Nephron (organoid): ENCODE results near the gene NSFL1C.

Source experiments
- H3K27ac Mint-ChIP-seq, 3 experiments: 2 replicates each; pipeline ENCODE4 v1.8.0; 2020; ENCODE audit warnings: mixed read lengths in 3 of 3, mild to moderate bottlenecking in 2 of 3, moderate library complexity in 1 of 3
- H3K27me3 Mint-ChIP-seq: 2 replicates; pipeline ENCODE4 v1.8.0; 2021; ENCODE audit warnings: low read depth, mild to moderate bottlenecking, moderate library complexity, mixed read lengths
- H3K36me3 Mint-ChIP-seq: 2 replicates; pipeline ENCODE4 v1.8.0; 2020; ENCODE audit warnings: low read depth, mixed read lengths
- H3K4me1 Mint-ChIP-seq: 2 replicates; pipeline ENCODE4 v1.8.0; 2020; ENCODE audit warnings: mixed read lengths
- H3K4me3 Mint-ChIP-seq, 3 experiments: 2 replicates each; pipeline ENCODE4 v1.8.0; 2020; ENCODE audit warnings: mild to moderate bottlenecking in 3 of 3, mixed read lengths in 3 of 3, moderate library complexity in 2 of 3
- H3K9me3 Mint-ChIP-seq: 2 replicates; pipeline ENCODE4 v1.8.0; 2020; ENCODE audit warnings: mixed read lengths
- CTCF ChIP-seq, 3 experiments: fragments of 200-600 bp; sonication (generic); IDR thresholded peaks; one replicate each; pipeline ENCODE4 v1.5.0; 2021; ENCODE audit warnings: antibody characterized with exemption in 3 of 3; ENCODE audit not compliant: unreplicated experiment in 3 of 3

Gene NSFL1C

DNA sequence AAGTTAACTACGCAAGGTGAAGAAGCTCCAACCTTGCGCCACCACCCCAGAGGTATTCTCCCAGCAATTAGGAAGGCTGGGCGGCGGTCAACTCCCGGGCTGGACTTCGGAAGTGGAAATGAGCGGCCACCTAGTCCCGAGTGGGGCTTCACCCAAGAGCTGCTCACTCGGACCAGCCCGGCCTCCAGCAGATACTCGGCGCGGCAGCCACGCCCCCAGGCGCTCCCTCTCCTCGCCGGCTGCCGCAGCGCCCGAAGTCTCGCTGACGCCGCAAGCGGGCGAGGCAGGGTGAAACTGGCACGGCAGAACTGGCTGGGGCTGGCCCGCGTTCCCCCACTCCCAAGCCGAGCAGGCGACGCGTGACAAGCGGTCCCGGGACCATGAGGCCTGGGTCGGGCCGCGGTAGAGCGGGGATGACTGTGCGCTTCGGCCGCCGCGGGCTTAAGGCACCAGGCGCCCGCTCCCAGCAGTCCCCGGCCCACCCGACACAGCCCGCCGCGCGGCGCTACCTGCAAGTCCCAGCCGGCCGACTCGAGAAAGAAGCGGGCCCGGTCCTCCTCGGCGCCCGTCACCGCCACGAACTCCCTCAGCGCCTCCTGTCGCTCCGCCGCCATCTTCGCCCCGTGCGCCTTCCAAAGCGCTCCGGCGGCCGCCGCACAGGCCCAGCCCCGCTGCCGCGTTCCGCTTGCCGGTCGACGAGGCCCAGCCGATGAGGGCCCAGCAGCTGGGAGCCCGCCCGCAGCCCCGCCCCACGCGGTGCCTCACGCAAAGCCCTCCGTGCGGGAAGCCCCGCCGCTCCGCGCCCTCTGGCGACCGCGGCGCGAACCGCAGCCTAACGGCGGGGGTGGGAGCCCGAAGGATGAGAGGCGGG, at the start of gene NSFL1C:
NSFL1C (minus strand) TSS at position 639 of the 871 bp plus-strand sequence; CDS start at position 614, 25 bp downstream.
- peak within 1 kb of the TSS; percentile 85 to 95 (median 93) for H3K4me3 Mint-ChIP-seq
- peaks cover 39% of the 10 kb centered on the region for H3K4me1 Mint-ChIP-seq
- H3K36me3 Mint-ChIP-seq: peaks cover 10% of the 10 kb centered on the region
- peaks cover 7% of the 10 kb centered on the region for H3K27me3 Mint-ChIP-seq
- peak within 1 kb of the TSS; percentile 67 to 94 (median 80) for H3K27ac Mint-ChIP-seq
- H3K9me3 Mint-ChIP-seq: no peaks in the 10 kb centered on the region
- peak; percentile 100 for TF ChIP-seq CTCF (IDR thresholded peaks at IDR 0.05; ENCODE audit: unreplicated experiment in 3 of 3)

- H3K36me3 Mint-ChIP-seq: no peaks in the 10 kb centered on the region
- H3K4me3 Mint-ChIP-seq: no peak overlapping the region
- peaks cover 19% of the 10 kb centered on the region for H3K27me3 Mint-ChIP-seq
- TF ChIP-seq CTCF (IDR thresholded peaks at IDR 0.05; ENCODE audit: unreplicated experiment in 3 of 3): no peak
- no peak overlapping the region for H3K27ac Mint-ChIP-seq
- no peaks in the 10 kb centered on the region for H3K4me1 Mint-ChIP-seq
- H3K9me3 Mint-ChIP-seq: peaks cover 2% of the 10 kb centered on the region
These were observed 47.2 kb upstream of the NSFL1C start for GRCh38 chr20:1513801-1514200.

GRCh38 chr20:1509237-1509636, 42.6 kb upstream of the NSFL1C start:
- Mint-ChIP-seq H3K27ac (no peak overlapping the region), H3K27me3 (peaks cover 35% of the 10 kb centered on the region), H3K4me1 (no peaks in the 10 kb centered on the region), H3K36me3 (no peaks in the 10 kb centered on the region), H3K9me3 (peaks cover 1% of the 10 kb centered on the region), H3K4me3 (no peak overlapping the region)
- TF ChIP-seq CTCF (IDR thresholded peaks at IDR 0.05; ENCODE audit: unreplicated experiment in 3 of 3): peak; percentile 37 to 49 (median 48)

DNA sequence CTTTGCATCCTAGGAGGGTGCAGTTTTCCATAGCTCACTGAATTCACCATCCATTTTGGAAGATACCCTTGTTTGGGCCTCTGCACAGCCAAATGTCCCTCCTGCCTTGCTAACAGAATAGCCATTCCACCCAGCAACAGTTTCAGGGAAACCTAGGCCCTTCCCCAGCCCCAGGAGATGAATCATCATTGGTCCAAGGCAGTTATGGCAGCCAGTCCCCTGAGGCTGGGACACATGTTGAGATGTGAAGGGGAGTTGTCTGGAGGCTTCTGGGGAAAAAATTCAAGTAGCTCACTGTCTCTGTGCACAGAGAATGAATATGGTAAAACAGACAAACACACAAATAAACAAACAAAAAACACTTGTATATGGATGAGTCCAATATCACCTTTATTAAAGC, 41.9 kb upstream of the NSFL1C start:
- H3K27me3 Mint-ChIP-seq: peaks cover 35% of the 10 kb centered on the region
- no peak for TF ChIP-seq CTCF (IDR thresholded peaks at IDR 0.05; ENCODE audit: unreplicated experiment in 3 of 3)
- no peaks in the 10 kb centered on the region for H3K4me1 Mint-ChIP-seq
- no peak overlapping the region for H3K4me3 Mint-ChIP-seq
- no peak overlapping the region for H3K27ac Mint-ChIP-seq
- peaks cover under 1% of the 10 kb centered on the region for H3K9me3 Mint-ChIP-seq
- no peaks in the 10 kb centered on the region for H3K36me3 Mint-ChIP-seq

DNA sequence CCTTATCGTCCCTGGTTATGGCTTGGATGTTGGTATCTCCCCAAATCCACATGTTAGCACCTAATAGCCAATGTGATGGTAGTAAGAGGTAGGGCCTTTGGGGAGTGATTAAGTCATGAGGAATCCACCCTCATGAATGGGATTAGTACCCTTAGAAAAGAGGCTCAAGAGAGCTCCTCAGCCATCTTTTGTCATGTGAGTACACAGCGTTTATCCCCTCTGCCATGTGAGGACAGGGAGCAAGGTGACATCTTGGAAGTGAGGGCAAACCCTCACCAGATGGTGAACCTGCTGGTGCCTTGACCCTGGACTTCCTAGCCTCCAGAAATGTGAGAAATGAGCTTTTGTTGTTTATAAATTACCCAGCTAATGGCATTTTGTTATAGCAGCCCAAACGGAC, 40.6 kb upstream of the NSFL1C start:
- TF ChIP-seq CTCF (IDR thresholded peaks at IDR 0.05; ENCODE audit: unreplicated experiment in 3 of 3): no peak
- peaks cover 40% of the 10 kb centered on the region for H3K27me3 Mint-ChIP-seq
- no peak overlapping the region for H3K4me3 Mint-ChIP-seq
- no peaks in the 10 kb centered on the region for H3K36me3 Mint-ChIP-seq
- no peak overlapping the region for H3K27ac Mint-ChIP-seq
- no peaks in the 10 kb centered on the region for H3K4me1 Mint-ChIP-seq
- H3K9me3 Mint-ChIP-seq: peaks cover 4% of the 10 kb centered on the region

GRCh38 chr20:1505871-1506270, 39.2 kb upstream of the NSFL1C start:
- peaks cover 32% of the 10 kb centered on the region for H3K27me3 Mint-ChIP-seq
- no peaks in the 10 kb centered on the region for H3K4me1 Mint-ChIP-seq
- peaks cover 6% of the 10 kb centered on the region for H3K9me3 Mint-ChIP-seq
- no peak overlapping the region for H3K4me3 Mint-ChIP-seq
- TF ChIP-seq CTCF (IDR thresholded peaks at IDR 0.05; ENCODE audit: unreplicated experiment in 3 of 3): no peak
- H3K27ac Mint-ChIP-seq: no peak overlapping the region
- no peaks in the 10 kb centered on the region for H3K36me3 Mint-ChIP-seq
